Ishikawa (cell line): Measurements from ENCODE around the gene ASB13.

Experiments used
- CEBPB ChIP-seq: IDR thresholded peaks from 2 replicates; pipeline ENCODE4 v1.6.1; 2012
- CREB1 ChIP-seq: IDR thresholded peaks from 2 replicates; pipeline ENCODE4 v1.6.1; 2012; ENCODE audit warnings: low read depth
- EGR1 ChIP-seq: IDR thresholded peaks from 2 replicates; pipeline ENCODE4 v1.6.1; 2012
- EP300 ChIP-seq: IDR thresholded peaks from 2 replicates; pipeline ENCODE4 v1.6.1; 2012; ENCODE audit warnings: borderline replicate concordance
- FOXM1 ChIP-seq: IDR thresholded peaks from 2 replicates; pipeline ENCODE4 v1.6.1; 2012; ENCODE audit warnings: low read depth, borderline replicate concordance
- MAX ChIP-seq: IDR thresholded peaks from 2 replicates; pipeline ENCODE4 v1.6.1; 2012
- NFIC ChIP-seq: IDR thresholded peaks from 2 replicates; pipeline ENCODE4 v1.6.1; 2012
- RAD21 ChIP-seq: IDR thresholded peaks from 2 replicates; pipeline ENCODE4 v1.6.1; 2012; ENCODE audit warnings: low read depth
- REST ChIP-seq: IDR thresholded peaks from 2 replicates; pipeline ENCODE4 v1.6.1; 2012; ENCODE audit warnings: low read depth, mild to moderate bottlenecking
- TAF1 ChIP-seq: IDR thresholded peaks from 2 replicates; pipeline ENCODE4 v1.6.1; 2012; ENCODE audit warnings: low read depth, mild to moderate bottlenecking
- TCF12 ChIP-seq: IDR thresholded peaks from 2 replicates; pipeline ENCODE4 v1.6.1; 2012; ENCODE audit warnings: low read depth
- TEAD4 ChIP-seq: IDR thresholded peaks from 2 replicates; pipeline ENCODE4 v1.6.1; 2012
- YY1 ChIP-seq: IDR thresholded peaks from 2 replicates; pipeline ENCODE4 v1.6.1; 2012; ENCODE audit warnings: low read depth
- ZBTB7A ChIP-seq: IDR thresholded peaks from 2 replicates; pipeline ENCODE4 v1.6.1; 2012; ENCODE audit warnings: low read depth
- TF ChIP-seq, protein P1 (sequence below): IDR thresholded peaks from 2 replicates; pipeline ENCODE4 v1.6.1; 2012

The ASB13 gene

GRCh38 chr10:5654218-5654755 is 12.1 kb downstream of the ASB13 start:
- TF ChIP-seq EP300 (no peak), YY1 (no peak), CEBPB (no peak), ZBTB7A (no peak), CREB1 (no peak)

- no peak for TF ChIP-seq MAX
- no peak for TF ChIP-seq YY1
- TF ChIP-seq TCF12, result no peak
- TF ChIP-seq EGR1, result no peak
- no peak for TF ChIP-seq TEAD4
- TF ChIP-seq NFIC, result no peak
- no peak for TF ChIP-seq CREB1
Measured at GRCh38 chr10:5652746-5653145, 13.6 kb downstream of the ASB13 start.

- TF ChIP-seq NFIC (no peak), YY1 (no peak), EP300 (no peak), EGR1 (no peak), CREB1 (no peak)
Measured at GRCh38 chr10:5651388-5651764, 15.0 kb downstream of the ASB13 start.

DNA sequence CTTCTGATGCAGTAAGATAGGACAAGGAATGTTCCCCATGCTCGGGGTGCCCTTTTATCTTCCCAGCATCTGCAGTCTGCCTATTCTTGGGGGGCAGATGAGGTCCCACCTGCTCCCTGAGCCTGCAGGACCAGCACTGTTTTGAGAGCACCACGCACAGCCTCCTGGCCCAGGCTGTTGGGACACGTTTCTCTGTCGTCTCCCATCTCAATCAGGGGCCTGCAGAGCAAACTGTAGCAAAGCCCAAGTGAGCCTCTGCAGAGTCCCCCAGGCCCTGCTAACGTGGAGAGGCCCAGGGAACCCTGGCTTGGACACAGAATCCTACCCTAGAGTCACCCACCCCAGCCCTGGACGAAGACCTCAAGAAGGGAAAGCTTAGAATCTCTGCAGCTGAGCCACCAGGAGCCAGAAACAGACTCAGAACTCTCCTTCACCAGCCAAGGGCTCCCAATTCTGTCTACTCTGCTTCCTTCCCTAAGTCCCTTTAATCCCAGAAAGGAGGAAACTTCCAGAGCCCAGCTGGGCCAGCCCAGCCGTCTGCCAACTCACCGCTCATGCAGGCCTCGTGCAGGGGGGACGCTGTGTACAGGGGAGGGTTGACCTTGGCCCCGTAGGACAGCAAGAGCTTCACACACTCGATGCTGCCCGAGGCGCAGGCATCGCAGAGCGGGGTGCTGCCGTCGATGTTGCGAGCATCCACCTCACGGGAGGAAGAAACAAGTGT is 15.6 kb downstream of the ASB13 start:
- no peak for TF ChIP-seq FOXM1
- TF ChIP-seq, protein P1, sequence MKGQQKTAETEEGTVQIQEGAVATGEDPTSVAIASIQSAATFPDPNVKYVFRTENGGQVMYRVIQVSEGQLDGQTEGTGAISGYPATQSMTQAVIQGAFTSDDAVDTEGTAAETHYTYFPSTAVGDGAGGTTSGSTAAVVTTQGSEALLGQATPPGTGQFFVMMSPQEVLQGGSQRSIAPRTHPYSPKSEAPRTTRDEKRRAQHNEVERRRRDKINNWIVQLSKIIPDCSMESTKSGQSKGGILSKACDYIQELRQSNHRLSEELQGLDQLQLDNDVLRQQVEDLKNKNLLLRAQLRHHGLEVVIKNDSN, result no peak

GRCh38 chr10:5649746-5650145 is 16.6 kb downstream of the ASB13 start:
- TF ChIP-seq TCF12, result no peak
- no peak for TF ChIP-seq FOXM1

DNA sequence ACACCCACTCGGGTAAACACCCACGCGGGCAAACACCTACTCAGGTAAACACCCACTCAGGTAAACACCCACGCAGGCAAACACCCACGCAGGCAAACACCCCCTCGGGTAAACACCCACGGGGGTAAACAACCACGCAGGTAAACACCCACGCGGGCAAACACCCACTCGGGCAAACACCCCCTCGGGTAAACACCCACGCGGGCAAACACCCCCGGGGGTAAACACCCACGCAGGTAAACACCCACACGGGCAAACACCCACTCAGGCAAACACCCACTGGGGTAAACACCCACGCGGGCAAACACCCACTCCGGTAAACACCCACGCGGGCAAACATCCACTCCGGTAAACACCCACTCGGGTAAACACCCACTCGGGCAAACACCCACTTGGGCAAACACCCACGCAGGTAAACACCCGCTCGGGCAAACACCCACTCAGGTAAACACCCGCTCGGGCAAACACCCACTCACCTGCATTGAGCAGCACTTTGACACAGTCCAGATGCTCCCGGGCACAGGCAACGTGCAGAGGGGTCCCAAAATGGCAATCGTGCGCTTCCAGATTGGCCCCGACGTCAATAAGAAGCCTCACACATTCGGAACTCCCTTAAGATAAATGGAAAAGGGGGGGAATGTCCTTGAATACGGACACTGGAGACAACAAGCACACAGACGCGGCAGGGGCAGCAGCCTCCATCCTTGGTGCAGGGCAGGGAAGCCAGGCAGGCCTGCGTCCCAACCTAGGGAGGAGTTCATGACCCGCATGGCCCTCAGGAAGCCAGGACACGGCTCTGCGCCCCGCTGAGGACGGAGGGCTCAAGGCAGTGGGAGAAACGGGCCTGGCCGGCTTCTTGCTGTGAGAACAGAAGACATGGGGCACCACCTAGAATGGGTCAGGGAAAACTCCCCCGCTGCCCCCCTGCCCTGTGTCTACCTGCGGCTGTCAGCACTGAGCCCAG is 17.6 kb downstream of the ASB13 start:
- TF ChIP-seq CEBPB, result no peak

DNA sequence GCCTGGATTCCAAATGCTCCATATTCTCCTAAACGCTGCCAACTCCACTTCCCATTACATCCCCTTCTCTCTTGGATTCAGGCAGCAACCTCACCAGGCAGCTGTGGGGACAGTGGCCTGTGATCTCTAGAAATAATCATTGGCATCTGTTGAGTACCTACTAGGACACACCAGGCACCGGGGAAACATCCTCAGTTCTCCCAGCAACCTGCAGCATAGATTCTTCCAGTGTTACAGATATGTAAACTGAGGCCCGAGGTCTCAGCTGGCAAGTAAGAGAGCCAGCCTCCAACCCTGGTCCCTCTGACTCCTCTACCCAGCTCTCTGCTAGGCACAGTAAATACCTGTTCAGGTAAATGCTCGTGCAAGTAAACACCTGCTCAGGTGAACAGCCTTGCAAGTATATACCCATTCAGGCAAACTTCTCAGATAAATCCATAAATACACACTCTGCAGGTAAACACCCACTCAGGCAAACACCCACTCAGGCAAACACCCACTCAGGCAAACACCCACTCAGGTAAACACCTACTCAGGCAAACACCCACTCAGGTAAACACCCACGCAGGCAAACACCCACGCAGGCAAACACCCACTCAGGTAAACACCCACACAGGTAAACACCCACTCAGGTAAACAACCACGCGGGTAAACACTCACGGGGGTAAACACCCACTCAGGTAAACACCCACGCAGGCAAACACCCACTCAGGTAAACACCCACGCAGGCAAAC is 18.7 kb downstream of the ASB13 start:
- no peak for TF ChIP-seq CEBPB
- no peak for TF ChIP-seq NFIC
- no peak for TF ChIP-seq REST
- no peak for TF ChIP-seq CREB1
- TF ChIP-seq YY1, result no peak
- TF ChIP-seq, protein P1, result no peak
- TF ChIP-seq RAD21, result no peak
- TF ChIP-seq EGR1, result no peak
- no peak for TF ChIP-seq TEAD4
- no peak for TF ChIP-seq TAF1
- TF ChIP-seq TCF12, result no peak
- TF ChIP-seq EP300, result no peak
- TF ChIP-seq ZBTB7A, result no peak
- TF ChIP-seq FOXM1, result no peak
- TF ChIP-seq MAX, result no peak
